ENCODE data around the gene CERS6.

Gene CERS6

DNA sequence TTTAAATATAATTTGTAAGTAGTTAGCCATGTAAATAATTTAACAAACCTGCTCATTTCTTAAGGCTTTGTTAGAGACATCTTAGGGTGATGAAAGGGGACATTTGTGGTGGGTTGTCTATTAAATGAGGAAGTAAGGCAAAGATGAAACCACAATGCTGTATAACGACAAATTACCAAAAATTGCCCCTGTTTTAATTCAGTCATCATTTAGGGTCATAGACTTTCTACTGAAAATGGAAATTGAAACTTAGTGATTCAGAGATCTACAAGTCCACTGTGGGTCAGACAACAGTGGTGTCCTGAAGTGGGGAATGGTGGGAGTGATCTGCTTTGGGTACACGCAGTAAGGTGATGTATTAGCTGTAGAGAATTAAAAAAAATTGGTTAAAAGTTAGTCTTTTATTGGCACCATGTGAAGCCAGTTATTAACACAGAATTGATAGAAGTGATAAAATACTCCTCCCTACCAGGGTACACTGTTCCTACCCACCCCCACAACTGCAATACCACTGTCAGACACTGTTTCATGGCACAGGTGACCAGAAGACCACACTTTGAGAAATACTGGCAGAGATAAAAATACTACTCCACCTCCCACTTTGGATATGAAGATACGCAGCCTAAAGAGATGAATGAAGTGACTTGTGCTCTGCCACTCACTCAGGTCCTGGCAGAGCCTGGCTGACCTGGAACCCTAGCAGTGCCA lies 13.4 kb downstream of the CERS6 start:
- no peak for TF ChIP-seq GATA3 (IDR thresholded peaks at IDR 0.05; ENCODE audit: low read depth, low read length)

DNA sequence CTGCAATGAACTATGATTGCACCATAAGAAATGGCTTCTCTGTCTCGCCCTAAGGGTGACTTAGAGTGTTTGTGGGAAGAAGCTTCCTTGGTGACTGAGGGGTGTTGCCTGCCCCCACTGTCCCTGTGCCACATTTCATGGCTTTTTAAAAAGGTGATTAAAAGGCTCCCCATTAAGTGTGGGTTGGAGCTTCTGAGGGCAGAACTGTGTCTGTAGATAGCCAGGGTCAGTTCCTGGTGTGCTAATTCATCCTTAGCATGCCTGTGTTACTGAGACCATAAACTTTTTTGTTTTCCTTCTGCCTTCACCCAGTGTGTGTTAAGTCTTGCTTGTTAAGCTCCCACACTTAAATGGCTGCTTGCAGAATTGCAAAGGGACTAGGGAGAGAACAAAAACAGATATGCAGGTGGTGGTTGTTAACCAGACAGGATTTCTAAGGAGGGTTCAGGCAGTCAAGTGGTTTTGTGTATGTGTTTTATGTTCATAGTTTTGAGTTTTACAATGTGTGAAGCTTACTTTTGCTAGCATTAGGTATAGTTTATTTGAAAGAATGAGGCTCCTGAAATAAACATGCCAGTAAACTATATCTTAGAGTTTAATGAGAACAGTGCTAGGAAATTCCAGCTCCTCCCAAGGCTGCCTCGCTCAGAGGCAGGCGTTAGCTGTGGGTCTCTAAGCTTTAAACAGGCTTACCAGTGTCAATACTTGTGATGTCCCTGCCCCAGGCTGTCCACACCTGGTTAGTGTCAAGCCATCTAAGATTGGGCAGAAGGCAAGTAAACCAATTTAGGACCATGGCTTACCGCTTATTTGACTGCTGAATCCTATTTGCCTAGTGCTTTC lies 14.5 kb downstream of the CERS6 start:
- TF ChIP-seq GATA3 (IDR thresholded peaks at IDR 0.05; ENCODE audit: low read depth, low read length): no peak
- no peak for TF ChIP-seq GATA2 (IDR thresholded peaks at IDR 0.05; ENCODE audit: low read depth, low read length)

DNA sequence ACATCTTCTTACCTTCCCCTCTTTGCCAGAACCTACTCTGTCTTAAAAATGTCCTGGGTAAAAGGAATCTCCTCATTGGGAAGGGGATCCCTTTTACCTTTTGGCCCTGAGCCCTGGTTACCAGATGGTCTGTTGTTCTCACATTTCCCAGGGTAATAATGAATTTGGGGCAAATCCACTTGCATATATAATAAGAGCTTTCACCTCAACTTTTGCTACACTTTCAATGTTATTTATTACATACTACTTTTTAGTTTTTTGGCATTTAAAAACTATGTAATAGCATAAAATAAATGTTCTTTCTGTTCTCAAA lies 15.0 kb downstream of the CERS6 start:
- TF ChIP-seq GATA3 (IDR thresholded peaks at IDR 0.05; ENCODE audit: low read depth, low read length) (no peak), GATA2 (IDR thresholded peaks at IDR 0.05; ENCODE audit: low read depth, low read length) (no peak)

DNA sequence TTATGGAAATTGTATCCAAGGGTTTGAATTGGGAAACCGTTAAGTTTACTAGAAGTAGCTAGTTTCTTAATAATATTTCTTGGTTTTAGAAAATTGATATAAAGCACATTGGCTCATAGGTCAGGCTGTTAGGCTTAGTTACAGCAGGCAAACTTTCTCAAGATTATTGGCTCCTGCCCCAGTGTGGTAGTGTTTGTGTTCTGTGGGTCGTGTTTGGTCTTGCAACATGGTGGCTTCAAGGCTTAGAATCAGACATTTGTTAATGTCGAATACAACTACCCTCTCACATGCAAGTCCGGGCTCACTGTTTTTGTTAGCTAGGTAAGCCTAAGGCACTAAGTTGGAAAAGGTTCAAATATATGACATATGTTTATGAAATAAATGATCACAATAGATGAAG lies 19.6 kb downstream of the CERS6 start:
- TF ChIP-seq GATA2 (IDR thresholded peaks at IDR 0.05; ENCODE audit: low read depth, low read length): no peak
- TF ChIP-seq GATA3 (IDR thresholded peaks at IDR 0.05; ENCODE audit: low read depth, low read length): no peak

DNA sequence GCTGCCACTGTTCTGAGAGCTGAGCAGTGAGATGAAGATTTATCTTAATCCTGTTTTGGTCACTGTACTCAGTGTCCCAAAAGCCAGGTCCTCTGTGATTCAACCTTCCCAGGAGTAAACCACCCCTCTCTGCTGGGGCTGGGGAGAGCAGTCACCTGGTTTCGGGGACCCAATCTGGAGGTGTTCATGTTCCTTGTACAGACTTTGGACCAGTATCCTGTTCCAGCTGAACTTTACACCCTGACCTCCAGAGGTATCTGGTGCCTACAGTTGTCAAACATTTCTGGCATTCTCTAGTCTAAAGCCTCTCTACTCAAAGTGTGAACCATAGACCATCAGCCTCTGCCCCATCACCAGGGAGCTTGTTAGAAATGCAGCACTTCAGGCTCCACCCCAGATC lies 22.1 kb downstream of the CERS6 start:
- TF ChIP-seq GATA3 (IDR thresholded peaks at IDR 0.05; ENCODE audit: low read depth, low read length) (no peak), GATA2 (IDR thresholded peaks at IDR 0.05; ENCODE audit: low read depth, low read length) (no peak)

DNA sequence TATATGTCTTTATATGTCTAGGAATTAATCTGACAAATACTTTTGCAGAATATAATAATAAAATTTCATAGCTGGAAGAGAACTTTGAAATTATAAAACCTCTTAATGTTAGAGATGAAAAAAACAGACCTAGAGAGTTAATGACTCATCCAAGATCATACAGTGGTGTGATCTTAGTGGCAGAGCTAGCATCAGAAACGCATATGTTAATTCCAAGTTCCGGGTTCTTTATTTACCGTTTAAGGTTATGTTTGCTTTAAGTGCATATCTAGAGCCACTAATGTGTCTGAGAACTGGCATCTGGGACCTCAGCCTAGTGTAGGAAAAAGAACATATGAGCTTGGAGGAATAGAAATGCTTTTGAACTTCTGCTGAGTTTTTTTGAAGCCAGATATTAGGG lies 24.3 kb downstream of the CERS6 start:
- TF ChIP-seq GATA3 (IDR thresholded peaks at IDR 0.05; ENCODE audit: low read depth, low read length): no peak
- TF ChIP-seq GATA2 (IDR thresholded peaks at IDR 0.05; ENCODE audit: low read depth, low read length): no peak

DNA sequence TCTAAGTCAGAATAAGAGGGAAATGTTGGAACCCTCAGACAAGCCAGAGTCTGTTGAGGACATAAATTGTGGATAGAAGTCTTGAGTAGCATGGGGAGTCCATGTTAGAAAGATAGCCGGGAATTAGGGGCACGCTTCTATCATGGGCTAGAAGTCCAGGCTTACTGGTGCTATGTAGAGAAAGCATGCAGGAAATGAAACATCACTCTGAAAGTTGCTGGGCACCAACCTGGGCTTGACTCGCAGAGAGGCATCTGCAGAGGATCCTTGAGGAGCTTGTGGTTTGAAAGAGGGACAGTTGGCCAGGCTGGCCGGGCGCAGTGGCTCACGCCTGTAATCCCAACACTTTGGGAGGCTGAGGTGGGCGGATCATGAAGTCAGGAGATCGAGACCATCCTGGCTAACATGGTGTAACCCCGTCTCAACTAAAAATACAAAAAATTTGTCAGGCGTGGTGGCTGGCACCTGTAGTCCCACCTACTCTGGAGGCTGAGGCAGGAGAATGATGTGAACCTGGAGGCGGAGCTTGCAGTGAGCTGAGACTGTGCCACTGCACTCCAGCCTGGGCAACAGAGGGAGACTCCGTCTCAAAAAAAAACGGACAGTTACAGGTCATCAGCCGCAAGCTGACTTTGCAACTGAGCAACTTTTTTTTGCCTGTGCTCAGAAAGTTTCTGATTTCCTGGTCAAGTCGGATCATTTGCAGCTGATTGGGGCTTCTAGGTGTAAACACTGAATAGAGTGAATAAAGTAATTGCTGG lies 24.9 kb downstream of the CERS6 start:
- TF ChIP-seq GATA3 (IDR thresholded peaks at IDR 0.05; ENCODE audit: low read depth, low read length): no peak
- TF ChIP-seq GATA2 (IDR thresholded peaks at IDR 0.05; ENCODE audit: low read depth, low read length): no peak

DNA sequence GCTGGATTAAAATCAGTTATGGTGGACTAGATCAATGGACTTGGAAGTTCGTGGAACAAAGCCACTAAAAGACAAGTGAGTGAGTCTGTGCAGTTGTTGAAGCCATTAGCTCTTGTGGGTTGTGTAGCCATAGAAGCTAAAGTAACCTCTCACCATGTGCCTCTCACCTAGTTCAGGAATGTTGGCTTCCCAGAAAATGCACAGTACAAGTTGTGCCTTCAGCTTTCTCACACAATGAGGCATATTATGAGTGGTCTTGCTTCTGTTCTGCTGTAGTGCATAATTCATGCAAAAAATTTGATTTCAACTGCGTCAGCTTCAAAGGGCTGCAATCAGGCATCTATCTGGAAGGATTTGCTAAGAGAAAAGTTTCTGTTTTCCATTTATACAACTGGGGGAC lies 26.2 kb downstream of the CERS6 start:
- TF ChIP-seq GATA3 (IDR thresholded peaks at IDR 0.05; ENCODE audit: low read depth, low read length) (no peak), GATA2 (IDR thresholded peaks at IDR 0.05; ENCODE audit: low read depth, low read length) (no peak)

DNA sequence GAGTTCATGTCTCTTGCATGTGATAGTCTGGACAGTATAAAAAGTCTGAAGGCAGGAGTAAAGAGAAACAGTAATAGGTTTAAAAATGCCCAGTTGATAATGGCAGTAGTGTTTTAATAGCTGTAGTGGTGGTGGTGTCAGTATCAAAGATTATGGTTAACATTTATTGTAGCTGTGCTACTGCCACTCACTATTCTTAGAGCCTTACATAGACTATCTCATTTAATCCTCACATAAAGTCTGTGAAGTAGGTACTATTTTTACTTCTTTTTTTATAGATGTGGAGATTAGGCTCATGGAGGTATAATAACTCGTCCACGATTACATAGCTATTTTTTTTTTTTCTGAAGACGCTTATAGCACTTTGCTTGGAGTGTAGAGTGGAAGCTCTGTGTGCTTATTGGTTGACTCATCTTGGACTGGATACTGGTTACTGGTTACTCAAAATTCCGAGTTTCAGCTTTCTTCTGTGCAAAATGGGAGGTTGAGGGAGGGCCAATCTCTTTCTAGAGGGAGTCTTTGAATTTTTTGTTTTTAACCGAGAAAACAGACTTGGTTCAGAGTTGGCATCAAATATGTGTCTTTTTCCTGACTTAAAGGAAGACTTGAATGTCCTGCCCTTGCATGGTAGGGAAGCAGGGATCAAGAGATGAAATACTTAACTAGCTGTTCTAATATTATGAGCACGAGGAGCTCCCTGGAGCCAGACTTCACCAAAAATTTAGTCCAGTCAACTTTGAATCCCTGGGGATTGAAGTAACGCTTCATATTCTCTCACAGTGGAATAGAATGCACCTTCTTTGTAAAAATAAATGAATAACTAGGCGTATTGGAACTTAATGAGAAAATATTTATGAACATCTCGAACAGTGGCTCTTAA lies 27.1 kb downstream of the CERS6 start:
- TF ChIP-seq GATA3 (IDR thresholded peaks at IDR 0.05; ENCODE audit: low read depth, low read length): no peak
- TF ChIP-seq GATA2 (IDR thresholded peaks at IDR 0.05; ENCODE audit: low read depth, low read length): no peak

DNA sequence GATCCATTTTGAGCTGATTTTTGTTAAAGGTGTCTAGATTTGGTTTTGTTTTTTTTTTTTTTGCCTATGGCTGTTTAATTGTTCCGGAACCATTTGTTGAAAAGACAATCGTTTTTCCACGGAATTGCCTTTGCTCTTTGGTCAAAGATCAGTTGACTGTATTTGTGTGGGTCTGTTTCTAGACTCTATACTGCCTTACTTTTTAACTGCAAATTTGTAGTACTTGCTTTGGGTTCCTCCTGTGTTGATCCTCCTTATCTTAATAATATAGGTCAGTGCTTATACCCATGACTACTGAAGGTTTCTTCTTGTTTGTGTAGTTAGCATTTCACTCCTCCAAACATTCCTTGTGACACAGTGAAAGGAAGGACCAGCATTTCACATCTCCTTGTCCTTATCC lies 30.4 kb downstream of the CERS6 start:
- TF ChIP-seq GATA2 (IDR thresholded peaks at IDR 0.05; ENCODE audit: low read depth, low read length) (no peak), GATA3 (IDR thresholded peaks at IDR 0.05; ENCODE audit: low read depth, low read length) (no peak)

DNA sequence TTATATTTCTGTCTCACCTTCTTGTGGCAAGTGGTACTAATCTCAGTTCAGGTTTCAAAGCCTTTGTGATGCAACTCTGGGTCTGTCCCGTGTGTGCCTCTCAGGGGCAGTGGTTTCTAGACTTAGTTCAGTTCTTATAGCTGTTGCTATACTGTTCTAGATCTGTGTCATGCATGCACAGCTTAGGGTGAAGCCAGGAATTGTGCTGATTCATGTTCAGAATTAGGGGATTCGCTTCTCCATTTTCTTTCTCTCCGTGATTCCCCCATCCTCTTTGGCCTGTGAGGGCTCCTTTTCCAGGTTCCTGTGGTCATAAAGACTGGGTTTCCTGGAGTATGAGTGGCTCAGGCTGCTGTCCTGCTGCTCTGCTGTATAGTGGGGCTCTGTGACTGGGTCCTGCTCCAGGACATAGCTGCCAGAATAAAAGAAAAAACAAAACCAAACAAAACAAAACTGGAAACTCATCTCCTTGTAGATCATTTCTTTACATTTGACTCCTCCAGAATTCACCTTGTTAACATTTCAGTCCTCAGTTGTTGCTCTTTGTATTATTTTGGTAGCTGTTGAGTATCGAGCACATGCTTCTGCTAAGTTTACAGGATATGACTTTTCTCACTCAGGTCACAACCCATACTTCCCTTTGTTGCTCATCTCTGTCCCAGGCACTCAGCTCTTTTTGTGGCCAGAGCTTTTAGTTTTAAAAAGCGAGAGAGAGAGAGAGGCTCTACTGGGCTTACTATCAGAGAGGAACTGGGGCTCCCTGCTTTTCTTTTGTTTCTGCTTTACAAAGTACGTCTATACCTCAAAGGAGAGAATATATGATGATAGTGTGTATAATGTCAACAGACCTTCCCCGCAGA lies 34.2 kb downstream of the CERS6 start:
- TF ChIP-seq GATA3 (IDR thresholded peaks at IDR 0.05; ENCODE audit: low read depth, low read length) (no peak), GATA2 (IDR thresholded peaks at IDR 0.05; ENCODE audit: low read depth, low read length) (no peak)

DNA sequence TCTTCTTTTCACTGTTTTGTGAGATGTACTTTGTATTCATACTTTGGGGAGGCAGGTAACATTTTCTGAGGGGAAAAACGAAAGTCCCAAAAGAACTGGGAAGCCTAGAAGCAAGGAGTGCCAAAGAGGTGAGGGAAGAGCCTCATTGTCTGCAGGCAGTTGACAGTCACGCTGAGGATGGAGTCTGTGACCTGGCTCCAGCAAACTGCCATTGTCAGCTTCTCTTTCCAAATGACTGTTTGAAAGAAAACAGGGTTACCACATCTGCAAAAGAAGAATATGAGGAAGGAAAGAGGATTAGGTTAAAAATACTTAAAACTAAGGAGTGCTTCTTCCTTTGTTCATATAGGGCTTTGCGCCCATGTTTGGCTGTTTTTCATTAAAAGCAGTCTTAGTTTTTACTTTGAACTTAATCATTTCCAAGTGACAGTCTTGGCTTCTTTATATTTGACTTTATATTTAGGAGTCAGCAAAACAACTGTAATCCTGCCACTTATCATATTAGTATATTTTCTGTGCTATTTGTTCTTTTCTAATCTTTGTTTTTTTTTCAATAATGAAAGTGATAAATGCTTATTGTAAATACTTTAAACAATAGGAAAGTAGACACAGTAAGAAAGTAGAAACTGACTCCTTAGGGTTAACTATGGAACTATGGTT lies 35.0 kb downstream of the CERS6 start:
- TF ChIP-seq GATA3 (IDR thresholded peaks at IDR 0.05; ENCODE audit: low read depth, low read length) (no peak), GATA2 (IDR thresholded peaks at IDR 0.05; ENCODE audit: low read depth, low read length) (no peak)
